SK-N-SH (cell line): ENCODE data around the gene SCNM1.
"Not testable (repeated sequence)": the region's sequence is repeated elsewhere in the genome, so short reads cannot be mapped to it uniquely, and the experiment has no call there.

Experiments
- CHD2 ChIP-seq: fragments of 150-350 bp; IDR thresholded peaks from 2 replicates; pipeline ENCODE4 v1.6.1; 2018; ENCODE audit warnings: low read length; ENCODE audit not compliant: partially characterized antibody
- CTCF ChIP-seq: fragments of 200-600 bp; sonication (generic); IDR thresholded peaks from 2 replicates; pipeline ENCODE4 v1.6.1; 2017; ENCODE audit warnings: antibody characterized with exemption, mild to moderate bottlenecking, moderate library complexity
- EZH2phosphoT487 ChIP-seq: fragments of 200-600 bp; sonication (generic); IDR thresholded peaks from 2 replicates; pipeline ENCODE4 v1.6.1; 2017; ENCODE audit warnings: low read depth, mixed run types, mild to moderate bottlenecking, antibody characterized with exemption, moderate library complexity, borderline replicate concordance
- FOXM1 ChIP-seq: IDR thresholded peaks from 2 replicates; pipeline ENCODE4 v1.4.0; 2012; ENCODE audit warnings: low read depth, mild to moderate bottlenecking
- GABPA ChIP-seq: IDR thresholded peaks from 2 replicates; pipeline ENCODE4 v1.4.0; 2012; ENCODE audit warnings: low read depth, mild to moderate bottlenecking
- IRF3 ChIP-seq: fragments of 150-350 bp; IDR thresholded peaks from 2 replicates; pipeline ENCODE4 v1.6.1; 2016; ENCODE audit warnings: mild to moderate bottlenecking, low read depth, low read length
- NRF1 ChIP-seq: IDR thresholded peaks from 2 replicates; pipeline ENCODE4 v1.6.1; 2012; ENCODE audit warnings: low read depth, mild to moderate bottlenecking, low read length
- POLR2AphosphoS5 ChIP-seq: IDR thresholded peaks from 2 replicates; pipeline ENCODE4 v1.6.1; 2012; ENCODE audit warnings: low read depth, low read length
- RCOR1 ChIP-seq: fragments of 150-350 bp; IDR thresholded peaks from 2 replicates; pipeline ENCODE4 v1.6.1; 2017; ENCODE audit warnings: antibody characterized with exemption, low read length
- REST ChIP-seq: IDR thresholded peaks from 2 replicates; pipeline ENCODE4 v1.6.1; 2012; ENCODE audit warnings: mild to moderate bottlenecking, low read depth, low read length, moderate library complexity
- SMC3 ChIP-seq: IDR thresholded peaks from 2 replicates; pipeline ENCODE4 v1.6.1; 2012; ENCODE audit warnings: low read depth, low read length, improper control_type of control experiment
- TEAD4 ChIP-seq: IDR thresholded peaks from 2 replicates; pipeline ENCODE4 v1.4.0; 2012; ENCODE audit warnings: mild to moderate bottlenecking, borderline replicate concordance; ENCODE audit not compliant: insufficient read depth
- USF2 ChIP-seq: fragments of 150-350 bp; IDR thresholded peaks from 2 replicates; pipeline ENCODE4 v1.6.1; 2017; ENCODE audit warnings: antibody characterized with exemption, low read length, low read depth, borderline replicate concordance

- not testable (repeated sequence) for TF ChIP-seq TEAD4, CTCF, IRF3, REST, GABPA, USF2, EZH2phosphoT487, NRF1, SMC3, RCOR1, FOXM1, POLR2AphosphoS5, CHD2
Measured at GRCh38 chr1:151205381-151205965, 39.5 kb downstream of the SCNM1 start.
